Stomach smooth muscle (tissue), 2 donors: ENCODE results near the gene PGP.

Experiments
- H3K27ac ChIP-seq: one replicate; pipeline ENCODE4 v1.7.0; 2013; ENCODE audit warnings: mild to moderate bottlenecking, low read length, inconsistent platforms
- H3K27me3 ChIP-seq, 2 donors: one replicate each; pipeline ENCODE4 v1.7.0; 2013; ENCODE audit warnings: low read length in 2 of 2; ENCODE audit not compliant: insufficient read depth in 2 of 2, control insufficient read depth in 1 of 2
- H3K36me3 ChIP-seq, 2 donors: one replicate each; pipeline ENCODE4 v1.7.0; 2013; ENCODE audit warnings: low read length in 2 of 2; ENCODE audit not compliant: control insufficient read depth in 2 of 2, insufficient read depth in 2 of 2
- H3K4me1 ChIP-seq: one replicate; pipeline ENCODE4 v1.7.0; 2013; ENCODE audit warnings: low read length; ENCODE audit not compliant: control insufficient read depth, insufficient read depth
- H3K4me3 ChIP-seq, 2 donors: one replicate each; pipeline ENCODE4 v1.7.0; 2013; ENCODE audit warnings: low read length in 2 of 2
- H3K9ac ChIP-seq, 2 donors: one replicate each; pipeline ENCODE4 v1.7.0; 2013; ENCODE audit warnings: low read length in 2 of 2, mild to moderate bottlenecking in 1 of 2
- H3K9me3 ChIP-seq, 2 donors: one replicate each; pipeline ENCODE4 v1.7.0; 2013; ENCODE audit warnings: low read length in 2 of 2; ENCODE audit not compliant: control insufficient read depth in 2 of 2
- donor health status: healthy.
- donor health status: Pancreatic carcinoma.

Gene PGP

GRCh38 chr16:2163211-2163881 lies 51.3 kb downstream of the PGP start:
- Histone ChIP-seq H3K36me3 (peaks cover 18 to 19% of the 10 kb centered on the region in 2 donors), H3K4me1 (peaks cover 37% of the 10 kb centered on the region), H3K27ac (no peak overlapping the region), H3K9me3 (no peaks in the 10 kb centered on the region), H3K4me3 (no peak overlapping the region), H3K27me3 (no peaks in the 10 kb centered on the region), H3K9ac (no peak overlapping the region)

- no peaks in the 10 kb centered on the region for H3K9me3 ChIP-seq
- peaks cover 44% of the 10 kb centered on the region for H3K4me1 ChIP-seq
- no peaks in the 10 kb centered on the region for H3K27me3 ChIP-seq
- H3K9ac ChIP-seq: no peak overlapping the region
- H3K27ac ChIP-seq: no peak overlapping the region
- H3K36me3 ChIP-seq: peaks cover 12 to 13% of the 10 kb centered on the region in 2 donors
- H3K4me3 ChIP-seq: no peak overlapping the region
Measured at GRCh38 chr16:2162676-2163118, 51.9 kb downstream of the PGP start.

- no peak overlapping the region for H3K4me3 ChIP-seq
- no peaks in the 10 kb centered on the region for H3K9me3 ChIP-seq
- no peaks in the 10 kb centered on the region for H3K27me3 ChIP-seq
- peaks cover 7 to 9% of the 10 kb centered on the region in 2 donors for H3K36me3 ChIP-seq
- peak overlapping the region in 1 of 2 donors; percentile 29 for H3K9ac ChIP-seq
- H3K4me1 ChIP-seq: peaks cover 52% of the 10 kb centered on the region
- no peak overlapping the region for H3K27ac ChIP-seq
Measured at GRCh38 chr16:2161911-2162310, 52.7 kb downstream of the PGP start.
